ENCODE results near the gene TMEM126B.

TMEM126B gene

GRCh38 chr11:85682330-85683305 lies 54.2 kb downstream of the TMEM126B start:
- DNase-seq (ENCODE audit: extremely low read depth in 1 of 2, low read depth in 1 of 2), result peak; percentile 44 to 59

GRCh38 chr11:85685125-85685819 lies 56.9 kb downstream of the TMEM126B start:
- DNase-seq (ENCODE audit: extremely low read depth in 1 of 2, low read depth in 1 of 2), result no peak

GRCh38 chr11:85685820-85686459 lies 57.5 kb downstream of the TMEM126B start, which contains the start of gene CCDC89:
Gene CCDC89 (minus strand): TSS chr11:85686195. CDS start chr11:85686130, 65 bp downstream.
- no peak for DNase-seq (ENCODE audit: extremely low read depth in 1 of 2, low read depth in 1 of 2)

Measured in stimulated activated CD8-positive, alpha-beta memory T cell treated with anti-CD3 and anti-CD28 coated beads, Interleukin-7, amount 100 ng/mL, for 48 hours (primary cell).